ENCODE data around the gene SURF4. TPM values are rescaled to one million over a fixed set of nuclear protein-coding genes. Genes with fewer than 3 reads are reported as not detected.

SURF4 gene
- polyA plus RNA-seq, 1 experiment = 401 TPM

GRCh38 chr9:133374612-133375115 is 1.2 kb downstream of the SURF4 start:
- Histone ChIP-seq H3K4me3 (ENCODE audit: low read depth, low read length) (peak overlapping the region; percentile 77), H3K36me3 (ENCODE audit: control insufficient read depth, insufficient read depth, low read length) (peaks cover 17% of the 10 kb centered on the region), H3K27me3 (ENCODE audit: control insufficient read depth, insufficient read depth, low read length) (no peaks in the 10 kb centered on the region)
- ChIA-PET CTCF (interaction anchor here (0.7 to 1.6 kb wide), 6 partner anchors 9 to 1539 kb away, joined by 3 read pairs; no protein-coding TSS in a partner anchor), POLR2A (no interaction called here)
- DNase-seq (ENCODE audit: low read depth) = no peak
- TF ChIP-seq CTCF (IDR thresholded peaks at IDR 0.05; ENCODE audit: insufficient read depth, low read depth, low read length) = no peak

- no peak for TF ChIP-seq CTCF (IDR thresholded peaks at IDR 0.05; ENCODE audit: insufficient read depth, low read depth, low read length)
- Histone ChIP-seq H3K4me3 (ENCODE audit: low read depth, low read length) (no peak overlapping the region), H3K27me3 (ENCODE audit: control insufficient read depth, insufficient read depth, low read length) (no peaks in the 10 kb centered on the region), H3K36me3 (ENCODE audit: control insufficient read depth, insufficient read depth, low read length) (peaks cover 24% of the 10 kb centered on the region)
- ChIA-PET POLR2A (no interaction called here), CTCF (interaction anchor here (0.6 to 2.8 kb wide), 3 partner anchors 9 to 1842 kb away, joined by 3 to 7 read pairs (median 4); no protein-coding TSS in a partner anchor)
- no peak for DNase-seq (ENCODE audit: low read depth)
Measured at GRCh38 chr9:133372144-133372543, 3.7 kb downstream of the SURF4 start.

- peaks cover 31% of the 10 kb centered on the region for H3K36me3 ChIP-seq (ENCODE audit: control insufficient read depth, insufficient read depth, low read length)
- ChIA-PET POLR2A (no interaction called here), CTCF (interaction anchor here (1.4 to 2.8 kb wide), 2 partner anchors 8 to 19 kb away, joined by 4 to 7 read pairs; no protein-coding TSS in a partner anchor)
- no peaks in the 10 kb centered on the region for H3K27me3 ChIP-seq (ENCODE audit: control insufficient read depth, insufficient read depth, low read length)
- TF ChIP-seq CTCF (IDR thresholded peaks at IDR 0.05; ENCODE audit: insufficient read depth, low read depth, low read length) = no peak
- no peak for DNase-seq (ENCODE audit: low read depth)
- H3K4me3 ChIP-seq (ENCODE audit: low read depth, low read length) = no peak overlapping the region
Measured at GRCh38 chr9:133371261-133371711, 4.6 kb downstream of the SURF4 start.

GRCh38 chr9:133370685-133371084 is 5.2 kb downstream of the SURF4 start:
- H3K36me3 ChIP-seq (ENCODE audit: control insufficient read depth, insufficient read depth, low read length) = peaks cover 33% of the 10 kb centered on the region
- ChIA-PET CTCF (no interaction called here), POLR2A (no interaction called here)
- TF ChIP-seq CTCF (IDR thresholded peaks at IDR 0.05; ENCODE audit: insufficient read depth, low read depth, low read length) = no peak
- no peaks in the 10 kb centered on the region for H3K27me3 ChIP-seq (ENCODE audit: control insufficient read depth, insufficient read depth, low read length)
- H3K4me3 ChIP-seq (ENCODE audit: low read depth, low read length) = no peak overlapping the region
- no peak for DNase-seq (ENCODE audit: low read depth)

- ChIA-PET CTCF (interaction anchor here (1.7 kb wide), 1 partner anchor 10 kb away, joined by 5 read pairs; no protein-coding TSS in a partner anchor), POLR2A (no interaction called here)
- H3K27me3 ChIP-seq (ENCODE audit: control insufficient read depth, insufficient read depth, low read length) = no peaks in the 10 kb centered on the region
- no peak for DNase-seq (ENCODE audit: low read depth)
- no peak for TF ChIP-seq CTCF (IDR thresholded peaks at IDR 0.05; ENCODE audit: insufficient read depth, low read depth, low read length)
- H3K36me3 ChIP-seq (ENCODE audit: control insufficient read depth, insufficient read depth, low read length) = peaks cover 37% of the 10 kb centered on the region
- H3K4me3 ChIP-seq (ENCODE audit: low read depth, low read length) = no peak overlapping the region
Measured at GRCh38 chr9:133369933-133370332, 5.9 kb downstream of the SURF4 start.
